ENCODE data around the gene MYBPC3. TPM values are rescaled to one million over a fixed set of nuclear protein-coding genes. Genes with fewer than 3 reads are reported as not detected.

Gene MYBPC3
- total RNA-seq, 4 donors from 2014 or later, result not detected

DNA sequence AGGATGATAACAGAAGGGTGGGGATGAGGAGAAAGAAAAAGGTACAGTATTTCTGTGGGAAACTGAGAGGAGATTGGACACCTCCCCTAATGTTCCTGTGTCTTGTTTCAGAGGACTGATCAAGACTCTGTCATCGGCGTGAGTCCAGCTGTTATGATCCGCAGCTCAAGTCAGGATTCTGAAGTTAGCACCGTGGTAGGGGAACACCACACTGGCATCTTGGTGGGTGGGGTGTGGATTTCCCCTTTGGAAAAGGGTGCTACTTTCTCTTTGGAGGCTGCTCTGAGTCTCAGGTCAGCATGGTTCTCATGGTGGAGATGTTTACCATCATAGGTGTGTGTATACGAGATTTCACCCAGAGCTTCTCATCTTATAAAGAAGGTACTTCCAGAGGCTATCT lies 57.1 kb downstream of the MYBPC3 start:
- Histone ChIP-seq H3K27me3 (no peaks in the 10 kb centered on the region), H3K27ac (no peak overlapping the region), H3K9me3 (no peaks in the 10 kb centered on the region), H3K36me3 (peaks cover 50 to 65% of the 10 kb centered on the region in 2 donors), H3K4me3 (replicated peaks in 1 of 3) (no peak overlapping the region), H3K4me1 (no peaks in the 10 kb centered on the region)
- intact Hi-C loops (cut with DNase I), result no loop called here
- no peak for DNase-seq
- no peak for TF ChIP-seq POLR2A (IDR thresholded peaks at IDR 0.05)
- TF ChIP-seq, protein P1, sequence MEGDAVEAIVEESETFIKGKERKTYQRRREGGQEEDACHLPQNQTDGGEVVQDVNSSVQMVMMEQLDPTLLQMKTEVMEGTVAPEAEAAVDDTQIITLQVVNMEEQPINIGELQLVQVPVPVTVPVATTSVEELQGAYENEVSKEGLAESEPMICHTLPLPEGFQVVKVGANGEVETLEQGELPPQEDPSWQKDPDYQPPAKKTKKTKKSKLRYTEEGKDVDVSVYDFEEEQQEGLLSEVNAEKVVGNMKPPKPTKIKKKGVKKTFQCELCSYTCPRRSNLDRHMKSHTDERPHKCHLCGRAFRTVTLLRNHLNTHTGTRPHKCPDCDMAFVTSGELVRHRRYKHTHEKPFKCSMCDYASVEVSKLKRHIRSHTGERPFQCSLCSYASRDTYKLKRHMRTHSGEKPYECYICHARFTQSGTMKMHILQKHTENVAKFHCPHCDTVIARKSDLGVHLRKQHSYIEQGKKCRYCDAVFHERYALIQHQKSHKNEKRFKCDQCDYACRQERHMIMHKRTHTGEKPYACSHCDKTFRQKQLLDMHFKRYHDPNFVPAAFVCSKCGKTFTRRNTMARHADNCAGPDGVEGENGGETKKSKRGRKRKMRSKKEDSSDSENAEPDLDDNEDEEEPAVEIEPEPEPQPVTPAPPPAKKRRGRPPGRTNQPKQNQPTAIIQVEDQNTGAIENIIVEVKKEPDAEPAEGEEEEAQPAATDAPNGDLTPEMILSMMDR (IDR thresholded peaks at IDR 0.05), result no peak
- whole genome bisulfite sequencing, 2 donors, result 94 to 97% methylated on average over 5 of the region's 5 CpGs

DNA sequence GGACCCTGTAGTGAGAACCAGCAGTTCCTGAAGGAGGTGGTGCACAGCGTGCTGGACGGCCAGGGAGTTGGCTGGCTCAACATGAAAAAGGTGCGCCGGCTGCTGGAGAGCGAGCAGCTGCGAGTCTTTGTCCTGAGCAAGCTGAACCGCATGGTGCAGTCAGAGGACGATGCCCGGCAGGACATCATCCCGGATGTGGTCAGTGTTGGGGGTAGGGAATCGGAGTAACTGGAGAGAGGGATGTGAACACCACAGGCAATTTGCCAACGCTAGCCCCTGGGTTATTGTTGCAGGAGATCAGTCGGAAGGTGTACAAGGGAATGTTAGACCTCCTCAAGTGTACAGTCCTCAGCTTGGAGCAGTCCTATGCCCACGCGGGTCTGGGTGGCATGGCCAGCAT lies 62.6 kb downstream of the MYBPC3 start:
- no peaks in the 10 kb centered on the region for H3K27me3 ChIP-seq
- no peaks in the 10 kb centered on the region for H3K9me3 ChIP-seq
- H3K4me3 ChIP-seq (replicated peaks in 1 of 3), result no peak overlapping the region
- 91 to 93% methylated on average over 15 of the region's 15 CpGs for WGBS, 2 donors
- no peak overlapping the region for H3K27ac ChIP-seq
- intact Hi-C loops (cut with DNase I), result no loop called here
- no peak for TF ChIP-seq POLR2A (IDR thresholded peaks at IDR 0.05)
- TF ChIP-seq, protein P1 (IDR thresholded peaks at IDR 0.05), result no peak
- H3K4me1 ChIP-seq, result no peaks in the 10 kb centered on the region
- peaks cover 64 to 82% of the 10 kb centered on the region in 2 donors for H3K36me3 ChIP-seq
- no peak for DNase-seq

DNA sequence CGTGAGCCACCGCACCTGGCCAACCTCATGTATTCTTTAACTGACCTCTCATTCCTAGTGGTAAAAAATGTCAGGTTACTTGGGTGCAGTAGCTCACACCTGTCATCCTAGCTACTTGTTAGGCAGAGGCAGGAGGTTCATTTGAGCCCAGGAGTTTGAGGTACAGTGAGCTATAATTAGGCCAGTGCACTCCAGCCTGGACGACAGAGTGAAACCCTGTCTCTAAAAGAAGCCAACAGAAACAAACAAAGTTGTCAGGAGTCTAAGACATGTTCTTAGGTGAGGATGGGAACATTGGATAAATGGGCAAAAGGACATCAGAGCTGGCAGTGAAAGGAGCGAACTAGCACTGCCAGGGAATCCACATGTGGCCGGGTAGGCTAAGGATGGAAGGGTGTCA lies 64.4 kb downstream of the MYBPC3 start:
- peaks cover 72 to 97% of the 10 kb centered on the region in 2 donors for H3K36me3 ChIP-seq
- DNase-seq, result no peak
- no peak for TF ChIP-seq POLR2A (IDR thresholded peaks at IDR 0.05)
- TF ChIP-seq, protein P1 (IDR thresholded peaks at IDR 0.05), result no peak
- H3K4me3 ChIP-seq (replicated peaks in 1 of 3), result no peak overlapping the region
- 84 to 95% methylated on average over 5 of the region's 5 CpGs for WGBS, 2 donors
- no peaks in the 10 kb centered on the region for H3K27me3 ChIP-seq
- no peak overlapping the region for H3K27ac ChIP-seq
- H3K9me3 ChIP-seq, result no peaks in the 10 kb centered on the region
- no peaks in the 10 kb centered on the region for H3K4me1 ChIP-seq
- intact Hi-C loops (cut with DNase I), result no loop called here

DNA sequence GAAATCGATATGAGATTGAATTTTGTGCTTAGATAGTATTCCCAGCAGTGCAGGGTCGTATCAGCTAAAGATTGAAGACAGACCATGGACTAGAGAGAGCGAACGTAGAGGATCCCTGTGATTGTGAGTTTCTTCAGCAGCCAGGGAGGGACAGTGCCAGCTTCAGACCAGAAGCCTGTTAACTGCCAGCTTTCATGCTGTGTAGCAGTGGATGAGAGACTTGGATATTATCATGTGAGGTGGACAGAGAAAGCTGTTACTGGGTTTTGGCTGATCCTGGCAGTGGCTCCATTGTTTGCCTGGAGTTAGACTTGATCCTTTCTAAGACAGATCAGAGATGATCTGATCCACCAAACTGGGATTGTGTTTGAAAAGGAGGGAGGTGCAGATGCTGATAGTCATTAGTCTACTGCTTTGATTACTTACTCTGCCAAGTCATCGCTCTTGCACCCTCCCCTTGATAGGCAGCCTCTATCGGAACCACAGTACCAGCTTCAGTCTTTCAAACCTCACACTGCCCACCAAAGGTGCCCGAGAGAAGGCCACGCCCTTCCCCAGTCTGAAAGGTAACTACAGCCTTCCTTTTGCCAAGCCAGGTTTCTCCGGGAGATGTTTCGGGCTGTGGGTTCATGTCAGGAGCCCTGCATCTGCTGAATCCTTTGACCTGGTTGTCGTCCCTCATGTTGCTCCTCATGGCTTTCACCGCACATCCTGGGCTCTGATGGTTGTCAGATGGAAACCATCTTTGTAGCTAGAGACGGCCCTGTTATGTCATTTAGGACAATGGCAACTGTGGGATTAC lies 66.3 kb downstream of the MYBPC3 start:
- 93 to 95% methylated on average over 12 to 13 of the region's 13 CpGs for WGBS, 2 donors
- Histone ChIP-seq H3K27me3 (no peaks in the 10 kb centered on the region), H3K27ac (no peak overlapping the region), H3K36me3 (peaks cover 90 to 97% of the 10 kb centered on the region in 2 donors), H3K4me1 (no peaks in the 10 kb centered on the region), H3K9me3 (no peaks in the 10 kb centered on the region), H3K4me3 (replicated peaks in 1 of 3) (no peak overlapping the region)
- intact Hi-C loops (cut with DNase I), result no loop called here
- no peak for TF ChIP-seq POLR2A (IDR thresholded peaks at IDR 0.05)
- TF ChIP-seq, protein P1 (IDR thresholded peaks at IDR 0.05), result no peak
- no peak for DNase-seq

DNA sequence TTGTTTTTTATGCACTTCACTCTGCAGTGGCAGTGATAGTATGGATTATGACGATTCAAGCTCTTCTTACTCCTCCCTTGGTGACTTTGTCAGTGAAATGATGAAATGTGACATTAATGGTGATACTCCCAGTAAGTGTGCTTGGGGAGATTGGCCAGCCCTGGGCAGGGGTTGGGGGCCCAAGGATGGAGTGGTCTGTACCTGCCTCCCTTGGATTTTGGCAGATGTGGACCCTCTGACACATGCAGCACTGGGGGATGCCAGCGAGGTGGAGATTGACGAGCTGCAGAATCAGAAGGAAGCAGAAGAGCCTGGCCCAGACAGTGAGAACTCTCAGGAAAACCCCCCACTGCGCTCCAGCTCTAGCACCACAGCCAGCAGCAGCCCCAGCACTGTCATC lies 68.4 kb downstream of the MYBPC3 start:
- H3K27me3 ChIP-seq, result no peaks in the 10 kb centered on the region
- 97% methylated on average over 4 of the region's 4 CpGs for WGBS, 2 donors
- H3K27ac ChIP-seq, result no peak overlapping the region
- no peak for TF ChIP-seq POLR2A (IDR thresholded peaks at IDR 0.05)
- TF ChIP-seq, protein P1 (IDR thresholded peaks at IDR 0.05), result no peak
- DNase-seq, result no peak
- no peaks in the 10 kb centered on the region for H3K4me1 ChIP-seq
- H3K4me3 ChIP-seq (replicated peaks in 1 of 3), result no peak overlapping the region
- intact Hi-C loops (cut with DNase I), result no loop called here
- no peaks in the 10 kb centered on the region for H3K9me3 ChIP-seq
- peaks cover 87 to 97% of the 10 kb centered on the region in 2 donors for H3K36me3 ChIP-seq

Data from thyroid gland (tissue), 4 donors.